H9 (cell line): Measurements from ENCODE around the gene TNFSF10. TPM values are rescaled to one million over a fixed set of nuclear protein-coding genes. Genes with fewer than 3 reads are reported as not detected.

ENCODE experiments used
- DNase-seq: peaks from one replicate; pipeline ENCODE4 v3.0.0-alpha.2; 2017
- H2AFZ ChIP-seq: one replicate; pipeline ENCODE4 v1.6.1; 2013; ENCODE audit warnings: mild to moderate bottlenecking, low read length, control low read depth, moderate library complexity
- H2AK5ac ChIP-seq: 2 replicates; pipeline ENCODE4 v1.6.1; 2013; ENCODE audit warnings: low read length, control low read depth, mixed read lengths; ENCODE audit not compliant: insufficient read length
- H2BK120ac ChIP-seq: one replicate; pipeline ENCODE4 v1.6.1; 2013; ENCODE audit warnings: low read depth, mild to moderate bottlenecking, low read length, control low read depth, inconsistent platforms; ENCODE audit not compliant: poor library complexity, severe bottlenecking
- H2BK12ac ChIP-seq: 2 replicates; pipeline ENCODE4 v1.6.1; 2013; ENCODE audit warnings: low read length, control low read depth, mixed read lengths, low read depth; ENCODE audit not compliant: insufficient read length
- H2BK15ac ChIP-seq: 2 replicates; pipeline ENCODE4 v1.6.1; 2013; ENCODE audit warnings: low read depth, low read length, control low read depth
- H2BK20ac ChIP-seq: one replicate; pipeline ENCODE4 v1.6.1; 2013; ENCODE audit warnings: low read depth, mild to moderate bottlenecking, low read length, control low read depth, inconsistent platforms; ENCODE audit not compliant: poor library complexity, severe bottlenecking
- H2BK5ac ChIP-seq: 2 replicates; pipeline ENCODE4 v1.6.1; 2013; ENCODE audit warnings: low read length, control low read depth, mixed read lengths; ENCODE audit not compliant: insufficient read length
- H3K14ac ChIP-seq: 2 replicates; pipeline ENCODE4 v1.6.1; 2013; ENCODE audit warnings: low read length, control low read depth; ENCODE audit not compliant: insufficient read depth
- H3K18ac ChIP-seq: 2 replicates; pipeline ENCODE4 v1.6.1; 2013; ENCODE audit warnings: low read depth, mild to moderate bottlenecking, mixed read lengths, low read length, control low read depth; ENCODE audit not compliant: insufficient read length
- H3K23ac ChIP-seq: 2 replicates; pipeline ENCODE4 v1.6.1; 2013; ENCODE audit warnings: low read length, control low read depth, mixed read lengths, low read depth; ENCODE audit not compliant: insufficient read length
- H3K23me2 ChIP-seq: 2 replicates; pipeline ENCODE4 v1.6.1; 2013; ENCODE audit warnings: low read depth, mild to moderate bottlenecking, mixed read lengths, low read length, control low read depth; ENCODE audit not compliant: insufficient read length, poor library complexity, severe bottlenecking
- H3K27ac ChIP-seq: 2 replicates; pipeline ENCODE4 v1.5.1; 2013; ENCODE audit warnings: low read length, control low read depth, mixed read lengths, low read depth; ENCODE audit not compliant: insufficient read length
- H3K27me3 ChIP-seq: 2 replicates; pipeline ENCODE4 v1.6.1; 2013; ENCODE audit warnings: low read length, control low read depth, inconsistent platforms; ENCODE audit not compliant: insufficient read depth
- H3K4ac ChIP-seq: 2 replicates; pipeline ENCODE4 v1.6.1; 2013; ENCODE audit warnings: low read depth, mild to moderate bottlenecking, control low read depth, inconsistent platforms, low read length, moderate library complexity
- H3K4me1 ChIP-seq: 2 replicates; pipeline ENCODE4 v1.6.1; 2013; ENCODE audit warnings: low read length, control low read depth, inconsistent platforms; ENCODE audit not compliant: insufficient read depth
- H3K4me2 ChIP-seq: 2 replicates; pipeline ENCODE4 v1.6.1; 2013; ENCODE audit warnings: low read length, control low read depth, mixed read lengths; ENCODE audit not compliant: insufficient read length, insufficient read depth
- H3K56ac ChIP-seq: 2 replicates; pipeline ENCODE4 v1.6.1; 2013; ENCODE audit warnings: low read depth, mild to moderate bottlenecking, mixed read lengths, low read length, control low read depth; ENCODE audit not compliant: insufficient read length
- H3K79me1 ChIP-seq: 2 replicates; pipeline ENCODE4 v1.6.1; 2013; ENCODE audit warnings: low read depth, mild to moderate bottlenecking, moderate library complexity, low read length, control low read depth, inconsistent platforms; ENCODE audit not compliant: insufficient read depth, poor library complexity, severe bottlenecking
- H3K79me2 ChIP-seq: 2 replicates; pipeline ENCODE4 v1.6.1; 2013; ENCODE audit warnings: low read length, control low read depth, inconsistent platforms; ENCODE audit not compliant: insufficient read depth
- H3K9ac ChIP-seq: 2 replicates; pipeline ENCODE4 v1.6.1; 2013; ENCODE audit warnings: low read length, control low read depth, mixed read lengths; ENCODE audit not compliant: insufficient read length; ENCODE audit errors: extremely low read depth
- H3K9me3 ChIP-seq: one replicate; pipeline ENCODE4 v1.6.1; 2013; ENCODE audit warnings: low read depth, low read length, inconsistent platforms; ENCODE audit not compliant: control insufficient read depth
- H3T11ph ChIP-seq: one replicate; pipeline ENCODE4 v1.6.1; 2013; ENCODE audit warnings: mild to moderate bottlenecking, low read length, control low read depth, inconsistent platforms
- H4K20me1 ChIP-seq: one replicate; pipeline ENCODE4 v1.6.1; 2013; ENCODE audit not compliant: control insufficient read depth, insufficient read length, insufficient read depth
- H4K5ac ChIP-seq: 2 replicates; pipeline ENCODE4 v1.6.1; 2013; ENCODE audit warnings: low read depth, mild to moderate bottlenecking, mixed read lengths, low read length, control low read depth; ENCODE audit not compliant: insufficient read length
- H4K8ac ChIP-seq: replicated peaks from 2 replicates; pipeline ENCODE4 v1.6.1; 2013; ENCODE audit warnings: low read length, control low read depth, mixed read lengths, low read depth; ENCODE audit not compliant: insufficient read length
- H4K91ac ChIP-seq: 2 replicates; pipeline ENCODE4 v1.6.1; 2013; ENCODE audit warnings: low read depth, mild to moderate bottlenecking, moderate library complexity, mixed read lengths, low read length, control low read depth; ENCODE audit not compliant: insufficient read length
- H3K27ac Mint-ChIP-seq, 3 experiments: 2 replicates in 2 of 3; 3 replicates in 1 of 3; pipeline ENCODE4 v1.8.0; 2020 to 2021; ENCODE audit warnings: mixed read lengths in 3 of 3, mild to moderate bottlenecking in 1 of 3, moderate library complexity in 1 of 3
- H3K27me3 Mint-ChIP-seq: 2 replicates; pipeline ENCODE4 v1.8.0; 2021; ENCODE audit warnings: low read depth, mild to moderate bottlenecking, moderate library complexity, mixed read lengths
- H3K36me3 Mint-ChIP-seq, 3 experiments: 2 replicates in 2 of 3; 3 replicates in 1 of 3; pipeline ENCODE4 v1.8.0; 2020 to 2021; ENCODE audit warnings: low read depth in 3 of 3, mixed read lengths in 3 of 3; ENCODE audit not compliant: insufficient read depth in 1 of 3
- H3K4me1 Mint-ChIP-seq, 2 experiments: 2 replicates each; pipeline ENCODE4 v1.8.0; 2020; ENCODE audit warnings: mixed read lengths in 2 of 2
- H3K4me3 Mint-ChIP-seq, 2 experiments: 2 replicates in 1 of 2; 3 replicates in 1 of 2; pipeline ENCODE4 v1.8.0; 2020 to 2021; ENCODE audit warnings: mild to moderate bottlenecking in 2 of 2, mixed read lengths in 2 of 2, moderate library complexity in 1 of 2
- H3K9me3 Mint-ChIP-seq, 2 experiments: 2 replicates in 1 of 2; 3 replicates in 1 of 2; pipeline ENCODE4 v1.8.0; 2020; ENCODE audit warnings: mild to moderate bottlenecking in 2 of 2, mixed read lengths in 2 of 2, moderate library complexity in 1 of 2
- CTCF ChIP-seq: fragments of 200-600 bp; sonication (generic); conservative IDR thresholded peaks from 3 replicates; pipeline ENCODE4 v1.8.0; 2021; ENCODE audit warnings: antibody characterized with exemption, mild to moderate bottlenecking
- WGBS: extraction: QIAGEN DNeasy Blood & Tissue Kit; methylation state at CpG from one replicate; pipeline ENCODE4 v1.1.7; 2013; ENCODE audit warnings: missing lambda C conversion rate, low lambda C conversion rate, mixed read lengths; ENCODE audit not compliant: insufficient read length; ENCODE audit errors: extremely low coverage; 5-methylcytosine and 5-hydroxymethylcytosine counted together
- total RNA-seq: library from RNA; stranded (reverse); gene quantifications from 2 replicates; pipeline ENCODE4 v1.2.1, GENCODE V29; 2021

TNFSF10 gene
- total RNA-seq, 1 experiment from 2014 or later = not detected

GRCh38 chr3:172513488-172513887 is 9.7 kb downstream of the TNFSF10 start:
- no peaks in the 10 kb centered on the region for H3K36me3 Mint-ChIP-seq
- Histone ChIP-seq H3K27me3 (no peaks in the 10 kb centered on the region), H3K4me2 (no peak overlapping the region), H2AK5ac (no peak overlapping the region), H2AFZ (no peak overlapping the region), H3K23ac (no peak overlapping the region), H3K9ac (no peak overlapping the region), H3T11ph (no peak overlapping the region), H3K4me1 (no peaks in the 10 kb centered on the region), H3K23me2 (no peaks in the 10 kb centered on the region), H3K79me2 (no peaks in the 10 kb centered on the region), H3K18ac (no peak overlapping the region), H3K56ac (no peak overlapping the region), H4K91ac (no peak overlapping the region), H4K20me1 (no peaks in the 10 kb centered on the region), H2BK15ac (no peak overlapping the region), H3K14ac (no peak overlapping the region), H3K79me1 (no peaks in the 10 kb centered on the region), H3K27ac (no peak overlapping the region), H3K4ac (no peak overlapping the region), H4K8ac (no peak overlapping the region), H2BK12ac (no peak overlapping the region), H2BK120ac (no peak overlapping the region), H4K5ac (no peak overlapping the region), H2BK5ac (no peak overlapping the region), H3K9me3 (no peaks in the 10 kb centered on the region), H2BK20ac (no peak overlapping the region)
- H3K4me3 Mint-ChIP-seq = no peak overlapping the region
- H3K4me1 Mint-ChIP-seq = peaks cover 5 to 7% of the 10 kb centered on the region in 2 experiments; a peak in 1 of 4 replicates
- peaks cover 4% of the 10 kb centered on the region; the same call in 1 of the 2 replicates for H3K27me3 Mint-ChIP-seq
- WGBS = no CpG with 5 or more reads among the region's 2 CpGs
- TF ChIP-seq CTCF = no peak
- H3K27ac Mint-ChIP-seq = no peak overlapping the region
- DNase-seq = no peak
- no peaks in the 10 kb centered on the region for H3K9me3 Mint-ChIP-seq
